Thoracic aorta (tissue), 2 donors: Measurements from ENCODE around the gene NSMF. TPM values are rescaled to one million over a fixed set of nuclear protein-coding genes. Genes with fewer than 3 reads are reported as not detected.

Experiments
- ATAC-seq: fragments of 150-250 bp; one replicate; pipeline ENCODE4 v1.8.0; 2017; ENCODE audit warnings: low read depth; ENCODE audit not compliant: insufficient number of reproducible peaks, low FRiP score
- DNase-seq: peaks from one replicate; pipeline ENCODE4 v3.0.0-alpha.2; 2020; ENCODE audit warnings: low spot score
- H3K27ac ChIP-seq, 2 donors: fragments of 200-600 bp; sonication (generic); 1 replicate in 1 of 2; 2 replicates in 1 of 2; pipeline ENCODE4 v1.5.1; 2016; ENCODE audit warnings: mild to moderate bottlenecking in 2 of 2, moderate library complexity in 2 of 2
- H3K27me3 ChIP-seq: fragments of 200-600 bp; sonication (generic); replicated peaks from 2 replicates; pipeline ENCODE4 v1.6.0; 2016; ENCODE audit warnings: mild to moderate bottlenecking; ENCODE audit not compliant: insufficient read depth
- H3K36me3 ChIP-seq: fragments of 200-600 bp; sonication (generic); one replicate; pipeline ENCODE4 v1.5.1; 2016
- H3K4me1 ChIP-seq, 2 donors: fragments of 200-600 bp; sonication (generic); 1 replicate in 1 of 2; 2 replicates in 1 of 2; pipeline versions ENCODE4 v1.5.1 to v1.6.0; 2016; ENCODE audit warnings: low read depth in 2 of 2, mild to moderate bottlenecking in 1 of 2; ENCODE audit not compliant: control insufficient read depth in 1 of 2
- H3K4me3 ChIP-seq: fragments of 200-600 bp; sonication (generic); 2 replicates; pipeline ENCODE4 v1.5.1; 2016; ENCODE audit warnings: mild to moderate bottlenecking
- H3K9me3 ChIP-seq: fragments of 200-600 bp; sonication (generic); 2 replicates; pipeline ENCODE4 v1.5.1; 2016
- CTCF ChIP-seq: fragments of 200-600 bp; sonication (generic); IDR thresholded peaks from one replicate; pipeline ENCODE4 v1.5.1; 2019; ENCODE audit warnings: antibody characterized with exemption
- total RNA-seq, 2 donors: library from RNA; depleted of rRNA; stranded (reverse); fragments of >200 nt; gene quantifications; one replicate each; pipeline versions ENCODE4 v1.1.0 to v1.2.3, GENCODE V29; 2016

The NSMF gene
- total RNA-seq: 100 to 1,000 TPM; 168 to 251 TPM

- DNase-seq (peak; percentile 74), ATAC-seq (peak; percentile 64)
- peak within 1 kb of the TSS; percentile 97 for H3K4me3 ChIP-seq
- no peak for TF ChIP-seq CTCF
- peaks cover 5% of the 10 kb centered on the region for H3K36me3 ChIP-seq
- H3K27me3 ChIP-seq: no peaks in the 10 kb centered on the region
- H3K9me3 ChIP-seq: no peaks in the 10 kb centered on the region
- H3K27ac ChIP-seq: peak within 1 kb of the TSS; percentile 97 to 99
- H3K4me1 ChIP-seq: peaks cover 28 to 46% of the 10 kb centered on the region in 2 donors
Measured at GRCh38 chr9:137459152-137459600, at the start of gene NSMF. NSMF (minus strand) TSS chr9:137459334; CDS start chr9:137459102, 232 bp downstream.

- Histone ChIP-seq H3K27me3 (no peaks in the 10 kb centered on the region), H3K36me3 (no peaks in the 10 kb centered on the region), H3K27ac (no peak overlapping the region), H3K4me1 (no peaks in the 10 kb centered on the region), H3K4me3 (no peak overlapping the region), H3K9me3 (no peaks in the 10 kb centered on the region)
- ATAC-seq (no peak), DNase-seq (no peak)
- TF ChIP-seq CTCF: no peak
Measured at GRCh38 chr9:137506702-137507171, 47.6 kb upstream of the NSMF start.

GRCh38 chr9:137506274-137506673 is 47.1 kb upstream of the NSMF start:
- DNase-seq: no peak
- no peaks in the 10 kb centered on the region for H3K36me3 ChIP-seq
- no peak for TF ChIP-seq CTCF
- H3K27me3 ChIP-seq: no peaks in the 10 kb centered on the region
- no peak overlapping the region for H3K4me3 ChIP-seq
- ATAC-seq: no peak
- no peak overlapping the region for H3K27ac ChIP-seq
- no peaks in the 10 kb centered on the region for H3K4me1 ChIP-seq
- H3K9me3 ChIP-seq: no peaks in the 10 kb centered on the region

GRCh38 chr9:137505421-137506140 is 46.4 kb upstream of the NSMF start:
- H3K27me3 ChIP-seq: no peaks in the 10 kb centered on the region
- TF ChIP-seq CTCF: no peak
- no peak overlapping the region for H3K4me3 ChIP-seq
- H3K36me3 ChIP-seq: no peaks in the 10 kb centered on the region
- H3K4me1 ChIP-seq: no peaks in the 10 kb centered on the region
- H3K27ac ChIP-seq: no peak overlapping the region
- no peaks in the 10 kb centered on the region for H3K9me3 ChIP-seq
- no peak for ATAC-seq
- no peak for DNase-seq

- Histone ChIP-seq H3K9me3 (no peaks in the 10 kb centered on the region), H3K36me3 (peaks cover 5% of the 10 kb centered on the region), H3K4me3 (no peak overlapping the region), H3K4me1 (no peaks in the 10 kb centered on the region), H3K27ac (no peak overlapping the region), H3K27me3 (no peaks in the 10 kb centered on the region)
- ATAC-seq: no peak
- TF ChIP-seq CTCF: no peak
- no peak for DNase-seq
Measured at GRCh38 chr9:137504432-137504777, 45.3 kb upstream of the NSMF start.
